Gastrocnemius medialis (tissue), 4 donors: Measurements from ENCODE around the gene HDAC7.

Experiments
- CTCF ChIP-seq, 5 experiments: fragments of 450-650 bp in 3 of 5; fragments of 200-600 bp in 2 of 5; sonication (generic) in 2 of 5; IDR thresholded peaks in 4 of 5; conservative IDR thresholded peaks in 1 of 5; 1 replicate in 4 of 5; 2 replicates in 1 of 5; pipeline ENCODE4 v1.5.1; 2016 to 2019; ENCODE audit warnings: antibody characterized with exemption in 5 of 5, mild to moderate bottlenecking in 3 of 5, moderate library complexity in 3 of 5
- POLR2A ChIP-seq, 2 donors: fragments of 450-650 bp; IDR thresholded peaks; one replicate each; pipeline ENCODE4 v1.6.1; 2017; ENCODE audit warnings: antibody characterized with exemption in 2 of 2, mild to moderate bottlenecking in 2 of 2, moderate library complexity in 2 of 2

- TF ChIP-seq CTCF (IDR thresholded peaks at IDR 0.05 in 4 of 5, conservative IDR thresholded peaks at IDR 0.05 in 1 of 5) (no peak), POLR2A (IDR thresholded peaks at IDR 0.05) (no peak)
Observed at GRCh38 chr12:47752552-47752951, 67.2 kb downstream of the HDAC7 start.
